Pancreas (tissue), 10 donors: Measurements from ENCODE around the gene EHD2. TPM values are rescaled to one million over a fixed set of nuclear protein-coding genes. Genes with fewer than 3 reads are reported as not detected.

Experiments used
- ATAC-seq, 4 donors: fragments of 200-7000 bp; cut with Tn5 transposase; one replicate each; pipeline versions ENCODE4 v1.8.0 to v1.9.1; 2020; ENCODE audit warnings: mild to moderate bottlenecking in 4 of 4, moderate library complexity in 4 of 4
- DNase-seq, 6 donors: peaks; one replicate each; pipeline ENCODE4 v3.0.0-alpha.2; 2020
- FAIRE-seq: peaks from 2 replicates; lab custom pipeline; 2012; peaks lifted over from hg19 to GRCh38; lab: Jason Lieb, UNC
- H3K27ac ChIP-seq, 4 donors: fragments of 200-600 bp; sonication (generic); 1 replicate in 3 of 4; 2 replicates in 1 of 4; pipeline versions ENCODE4 v1.5.0 to v1.8.0; 2020
- H3K27me3 ChIP-seq, 4 donors: fragments of 200-600 bp; one replicate each; pipeline ENCODE4 v1.8.0; 2021
- H3K36me3 ChIP-seq, 3 donors: fragments of 200-600 bp; sonication (generic) in 1 of 3; one replicate each; pipeline versions ENCODE4 v1.5.0 to v1.8.0; 2020 to 2021
- H3K4me1 ChIP-seq, 3 donors: fragments of 200-600 bp; one replicate each; pipeline ENCODE4 v1.8.0; 2021
- H3K4me3 ChIP-seq, 4 donors: fragments of 200-600 bp; sonication (generic) in 2 of 4; one replicate each; pipeline versions ENCODE4 v1.5.0 to v1.8.0; 2020 to 2021
- H3K9me3 ChIP-seq, 4 donors: fragments of 200-600 bp; one replicate each; pipeline ENCODE4 v1.8.0; 2021
- CTCF ChIP-seq, 4 donors: fragments of 200-600 bp; sonication (generic) in 3 of 4; IDR thresholded peaks; one replicate each; pipeline versions ENCODE4 v1.5.0 to v1.8.0; 2021; ENCODE audit warnings: antibody characterized with exemption in 4 of 4
- WGBS, 2 donors: extraction: QIAGEN DNeasy Blood & Tissue Kit; methylation state at CpG; one replicate each; pipeline ENCODE4 v1.1.7; 2013; 5-methylcytosine and 5-hydroxymethylcytosine counted together
- intact Hi-C, 3 donors: fragments of 100-400 bp; cut with DNase I; formaldehyde crosslinking; loops; one replicate each; pipeline versions ENCODE4 v1.11.1 to v1.14.2; 2022
- polyA plus RNA-seq, 2 donors: library from polyadenylated mRNA; stranded (reverse); fragments of 200-250 nt; gene quantifications; one replicate each; pipeline ENCODE4 v1.2.3, GENCODE V29; 2013
- total RNA-seq, 6 donors: library from RNA; stranded (reverse); fragmentation: NEBNext Ultra II Directional in 4 of 6; extraction: Animal tissue kit (Norgen Biotek cat#: 25700) in 4 of 6; gene quantifications; one replicate each; pipeline versions ENCODE4 v1.2.1 to v1.2.4, GENCODE V29; 2021 to 2023
- donor health status: healthy with polysubstance abuse.
- donor health status: DM: no; HTN: no; CAD: no; lungs with moderate emphysema.
- donor health status: DM: no; HTN: no; CAD: no.
- donor health status: control.
- donor health status: control.
- donor health status: Bipolar disorder and iron deficiency.
- donor health status: DM: yes; HTN: yes; CAD: no.
- donor health status: DM: no; HTN: no; CAD: no.
- donor health status: DM: no; HTN: no; CAD: no.
- donor health status: DM: yes; HTN: yes; CAD: no.

Gene EHD2
- total and polyA plus RNA-seq, 8 donors = 13.4 to 28.3 (median 19.6) TPM

GRCh38 chr19:47680858-47681332, 32.3 kb upstream of the EHD2 start:
- H3K27ac ChIP-seq = no peak overlapping the region
- H3K27me3 ChIP-seq = no peaks in the 10 kb centered on the region
- 91 to 93% methylated on average over 14 to 34 of the region's 34 CpGs for WGBS, 2 donors

GRCh38 chr19:47681388-47681787, 31.8 kb upstream of the EHD2 start:
- no peak for ATAC-seq
- Histone ChIP-seq H3K36me3 (peaks cover 0 to 16% (median 11%) of the 10 kb centered on the region in 3 donors), H3K4me3 (no peak overlapping the region), H3K4me1 (no peaks in the 10 kb centered on the region), H3K27me3 (no peaks in the 10 kb centered on the region), H3K9me3 (no peaks in the 10 kb centered on the region), H3K27ac (no peak overlapping the region)
- DNase-seq = no peak
- WGBS, 2 donors = 86 to 91% methylated on average over 6 of the region's 6 CpGs
- no peak for FAIRE-seq
- no peak for TF ChIP-seq CTCF (IDR thresholded peaks at IDR 0.05)
- intact Hi-C loops = no loop called here

More at GRCh38 chr19:47680858-47681332, 32.3 kb upstream of the EHD2 start:
- ATAC-seq (no peak), DNase-seq (peak in 2 of 6 donors; percentile 39 to 71), FAIRE-seq (no peak)
- TF ChIP-seq CTCF (IDR thresholded peaks at IDR 0.05) = no peak
- Histone ChIP-seq H3K36me3 (peaks cover 0 to 16% (median 11%) of the 10 kb centered on the region in 3 donors), H3K4me3 (no peak overlapping the region), H3K9me3 (no peaks in the 10 kb centered on the region), H3K4me1 (no peaks in the 10 kb centered on the region)
- intact Hi-C loops = no loop called here

DNA sequence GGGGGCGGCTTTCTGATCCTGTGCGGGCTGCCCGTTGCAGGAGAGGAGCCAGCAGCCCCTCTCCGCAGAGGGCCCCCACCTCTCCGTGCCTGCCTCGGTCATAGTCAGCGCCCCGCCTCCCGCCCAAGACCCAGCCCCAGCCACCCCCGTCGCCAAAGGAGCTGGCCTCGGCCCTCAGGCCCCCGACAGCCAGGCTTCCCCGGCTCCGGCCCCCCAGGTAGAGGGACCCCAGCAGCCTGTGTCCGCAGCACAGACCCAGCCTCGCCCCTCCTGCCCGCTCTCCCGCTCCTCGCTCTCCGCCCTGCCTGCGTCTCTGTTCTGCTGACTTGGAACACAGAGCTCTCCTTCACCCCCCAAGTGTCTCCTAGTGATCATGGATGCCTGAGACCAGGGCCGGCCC, 31.3 kb upstream of the EHD2 start:
- DNase-seq = peak in 1 of 6 donors; percentile 71
- intact Hi-C loops = no loop called here

GRCh38 chr19:47682939-47683338, 30.3 kb upstream of the EHD2 start:
- peak in 1 of 6 donors; percentile 6 for DNase-seq
- H3K9me3 ChIP-seq = no peaks in the 10 kb centered on the region
- intact Hi-C loops = no loop called here
- no peaks in the 10 kb centered on the region for H3K27me3 ChIP-seq
- 50 to 54% methylated on average over 6 of the region's 6 CpGs for WGBS, 2 donors
- no peak overlapping the region for H3K4me3 ChIP-seq
- ATAC-seq = no peak
- H3K27ac ChIP-seq = no peak overlapping the region
- peaks cover 0 to 16% (median 11%) of the 10 kb centered on the region in 3 donors for H3K36me3 ChIP-seq
- H3K4me1 ChIP-seq = no peaks in the 10 kb centered on the region
- no peak for TF ChIP-seq CTCF (IDR thresholded peaks at IDR 0.05)
- no peak for FAIRE-seq

More for the DNA sequence above, 31.3 kb upstream of the EHD2 start:
- TF ChIP-seq CTCF (IDR thresholded peaks at IDR 0.05) = no peak
- peaks cover 0 to 16% (median 11%) of the 10 kb centered on the region in 3 donors for H3K36me3 ChIP-seq
- H3K27me3 ChIP-seq = no peaks in the 10 kb centered on the region
- no peak overlapping the region for H3K4me3 ChIP-seq
- FAIRE-seq = no peak
- 96 to 97% methylated on average over 20 to 23 of the region's 23 CpGs for WGBS, 2 donors
- no peaks in the 10 kb centered on the region for H3K9me3 ChIP-seq
- no peak overlapping the region for H3K27ac ChIP-seq
- no peaks in the 10 kb centered on the region for H3K4me1 ChIP-seq
- ATAC-seq = no peak

GRCh38 chr19:47686679-47687450, 26.4 kb upstream of the EHD2 start:
- no peak for TF ChIP-seq CTCF (IDR thresholded peaks at IDR 0.05)
- H3K36me3 ChIP-seq = no peaks in the 10 kb centered on the region
- no peak for DNase-seq
- H3K4me1 ChIP-seq = no peaks in the 10 kb centered on the region
- no peak overlapping the region for H3K4me3 ChIP-seq
- no peak for FAIRE-seq
- H3K27ac ChIP-seq = no peak overlapping the region
- no peaks in the 10 kb centered on the region for H3K27me3 ChIP-seq
- no peak for ATAC-seq
- H3K9me3 ChIP-seq = no peaks in the 10 kb centered on the region
- intact Hi-C loops = no loop called here
- WGBS, 2 donors = 71 to 75% methylated on average over 7 of the region's 7 CpGs
